HG03097 (cell line): ENCODE results near the gene ATXN1.

ENCODE experiments used
- ATAC-seq: cut with Tn5 transposase; IDR thresholded peaks from one replicate; pipeline ENCODE4 v1.9.1; 2021; ENCODE audit not compliant: unreplicated experiment, low FRiP score

Gene ATXN1

DNA sequence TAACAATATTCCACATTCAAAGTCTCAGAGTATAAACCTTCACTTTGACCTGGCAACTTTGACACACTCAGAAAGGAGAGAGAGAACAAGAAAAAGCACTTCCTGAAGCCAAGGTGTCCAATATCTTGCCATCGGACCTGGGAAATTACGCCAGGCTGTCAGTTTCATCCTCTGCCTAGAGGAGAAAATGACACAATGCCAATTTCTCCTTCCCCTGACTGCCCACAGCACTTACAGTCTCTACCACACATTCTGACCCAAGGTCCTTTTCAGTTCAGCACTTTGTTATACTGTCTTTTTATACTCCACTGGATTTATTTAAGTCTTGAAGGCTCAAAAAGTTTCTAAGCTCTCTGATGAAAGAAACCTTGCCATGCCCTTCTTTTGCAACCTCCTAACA is 272.4 kb downstream of the ATXN1 start:
- ATAC-seq = no peak

DNA sequence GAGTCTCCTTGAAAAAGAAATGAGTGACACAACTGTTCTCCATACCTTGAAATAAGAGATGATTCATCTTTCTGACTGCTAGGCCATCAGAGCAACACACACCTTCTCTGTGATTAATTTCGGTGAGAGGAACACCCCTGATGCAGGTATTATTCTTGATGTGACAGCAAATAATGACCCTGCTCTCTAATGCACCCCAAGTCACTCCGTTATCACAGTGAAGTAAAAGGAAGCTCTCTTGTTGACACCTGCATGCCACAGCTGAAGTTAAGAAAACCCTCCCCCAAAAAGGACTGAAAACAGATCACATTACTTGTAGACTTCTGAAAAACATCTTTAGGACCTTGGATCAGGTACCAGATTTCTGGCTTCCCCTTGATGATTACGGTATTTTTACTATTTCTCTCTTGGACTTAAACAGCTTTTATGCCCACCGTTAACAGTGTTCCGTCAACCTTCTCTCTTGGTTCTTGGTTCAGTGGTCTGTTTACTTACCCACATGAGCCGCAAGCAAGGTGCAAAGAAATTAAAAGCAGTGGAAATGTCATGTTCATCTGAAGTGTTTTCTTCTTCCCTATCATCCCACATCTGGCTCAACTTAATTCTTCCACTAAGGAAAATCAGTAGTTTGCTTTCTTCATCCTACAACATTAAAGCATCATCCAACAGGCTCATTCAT is 273.1 kb downstream of the ATXN1 start:
- no peak for ATAC-seq

DNA sequence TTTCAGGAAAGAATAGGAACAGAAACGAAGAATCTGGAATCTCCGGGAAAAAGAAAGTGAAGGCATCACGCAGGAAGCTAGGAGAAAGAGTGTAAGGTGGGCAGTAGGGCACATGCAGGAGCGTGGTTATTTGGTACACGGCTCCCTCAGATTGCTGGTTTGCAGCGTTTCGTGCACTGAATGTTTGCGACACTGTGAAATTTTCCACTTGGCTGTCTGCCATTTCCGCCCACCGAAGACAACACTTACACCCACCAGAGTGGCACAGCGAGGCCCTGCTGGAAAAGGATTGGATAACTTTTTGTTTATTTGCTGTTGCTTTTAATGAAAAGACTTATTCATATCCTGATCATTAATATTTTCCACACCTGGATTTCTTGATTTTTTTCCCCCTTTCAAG is 274.6 kb downstream of the ATXN1 start:
- no peak for ATAC-seq

DNA sequence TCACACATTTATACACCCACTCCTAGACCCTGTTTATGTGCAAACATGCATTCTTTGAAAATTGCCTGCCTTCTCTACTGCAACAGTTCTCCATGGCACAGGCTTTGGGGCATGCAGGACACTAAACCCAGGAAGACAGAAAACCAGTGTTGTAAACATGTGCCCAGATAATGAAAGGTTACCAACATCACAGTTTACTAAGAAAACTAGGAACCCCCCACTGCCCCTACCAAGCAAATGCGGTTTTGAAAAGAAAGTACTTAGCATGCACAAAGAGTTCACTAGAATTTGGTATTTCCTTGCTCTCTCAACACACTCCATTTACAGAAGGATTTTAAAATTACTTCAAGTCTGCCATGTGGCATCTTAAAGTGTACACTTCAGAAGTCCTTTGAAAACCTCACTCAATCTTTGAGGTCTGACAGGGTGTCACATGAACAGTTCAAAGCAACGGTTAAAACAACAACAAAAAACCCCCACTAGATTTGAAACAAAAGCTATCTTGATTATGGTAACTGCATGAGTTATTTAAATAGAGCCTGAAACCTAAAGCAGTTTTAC is 277.9 kb downstream of the ATXN1 start:
- ATAC-seq = no peak

DNA sequence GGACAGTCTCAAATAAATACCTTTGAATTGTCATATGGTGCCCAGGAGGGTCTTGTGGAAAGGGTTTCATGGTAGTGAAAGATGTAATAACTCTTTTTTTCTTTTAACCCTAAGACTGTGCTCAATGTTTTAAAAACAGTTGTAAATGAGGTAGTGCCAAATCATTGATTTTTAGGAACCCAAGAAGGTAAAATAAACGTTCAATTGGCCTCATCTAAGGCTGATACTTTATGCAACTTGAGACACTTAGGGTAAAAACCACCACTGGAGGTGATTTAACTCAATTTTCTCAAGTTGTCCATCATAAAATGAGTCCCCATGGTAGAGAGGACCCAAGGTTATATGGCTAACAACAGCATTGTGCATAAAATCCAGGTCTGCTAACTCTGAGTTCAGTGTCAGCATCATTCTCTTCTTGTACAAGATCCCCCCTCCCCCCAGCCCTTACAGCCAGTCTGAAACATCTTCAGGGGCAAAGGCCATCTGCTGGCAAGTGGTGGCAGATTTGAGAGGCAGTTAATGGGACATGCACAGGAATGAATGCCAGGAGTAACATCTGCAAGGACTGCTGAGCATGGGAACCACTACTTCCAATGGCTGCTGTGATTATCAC is 278.5 kb downstream of the ATXN1 start:
- no peak for ATAC-seq

DNA sequence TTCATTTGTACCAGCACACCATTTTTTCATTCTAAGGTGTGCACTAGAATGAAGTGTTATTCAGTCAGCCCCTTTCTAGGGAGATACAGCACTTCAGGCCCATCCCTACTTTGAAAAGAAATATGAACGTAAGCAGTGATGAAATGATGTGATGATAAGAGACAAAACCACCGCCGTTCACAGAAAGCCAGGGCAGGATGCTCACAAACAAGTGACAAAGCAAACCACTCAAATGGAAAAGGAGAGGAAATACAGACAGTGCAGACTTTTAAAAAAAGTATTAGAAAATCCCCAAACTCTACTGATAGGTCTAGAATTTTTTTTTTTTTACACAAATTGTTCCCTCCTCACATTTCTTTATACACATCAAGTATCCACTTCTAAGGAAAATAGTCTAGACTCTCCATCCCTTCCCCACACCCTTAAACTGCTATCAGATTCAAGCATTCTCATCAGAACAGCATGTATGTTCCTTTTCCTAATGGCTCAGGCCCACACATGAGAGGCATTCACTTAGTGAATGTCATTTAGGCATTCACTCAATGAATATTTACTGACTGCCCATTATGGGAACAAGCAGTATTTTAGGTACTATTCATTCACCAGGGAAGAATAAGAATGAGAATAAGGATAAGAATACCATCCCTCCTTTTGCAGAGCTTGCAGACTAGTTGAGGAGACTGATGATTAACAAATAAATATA is 279.4 kb downstream of the ATXN1 start:
- no peak for ATAC-seq

DNA sequence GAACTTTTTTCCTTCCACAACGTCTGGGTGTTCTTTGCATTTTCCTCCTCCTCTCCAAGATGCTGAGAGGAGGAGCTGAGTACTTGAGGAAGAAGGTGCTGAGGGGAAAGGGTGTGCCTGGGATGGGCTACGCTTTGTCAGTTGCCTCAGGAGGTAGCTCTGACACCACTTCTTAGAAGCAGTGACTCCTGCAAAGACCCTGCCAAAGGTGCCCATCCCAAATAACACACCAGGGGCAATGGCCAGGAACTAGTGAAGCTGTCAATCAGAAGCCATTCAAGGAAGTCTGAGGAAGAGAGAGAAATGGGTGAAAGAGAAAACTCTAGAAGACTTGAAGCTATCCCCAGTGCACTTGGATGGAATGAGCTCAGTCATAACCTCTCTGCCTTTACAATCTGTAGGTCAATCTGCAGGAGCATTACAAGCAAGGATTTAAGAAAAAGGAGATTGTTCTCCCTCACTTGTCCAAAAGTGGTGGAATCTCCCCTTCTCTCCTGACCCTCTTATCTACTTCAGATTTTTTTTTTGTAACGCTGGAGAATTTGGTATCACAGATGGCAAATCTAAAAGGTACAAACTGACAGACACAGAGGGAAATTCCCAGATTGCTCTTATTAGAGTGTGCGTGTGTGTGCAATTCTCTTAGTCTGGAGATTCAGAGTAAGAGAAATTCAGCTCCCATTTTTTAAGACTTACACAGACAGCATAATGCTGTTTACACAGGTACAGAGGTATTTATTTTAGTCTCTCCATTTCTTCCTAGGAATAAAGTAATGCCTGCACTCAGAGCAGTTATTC is 280.3 kb downstream of the ATXN1 start:
- no peak for ATAC-seq

DNA sequence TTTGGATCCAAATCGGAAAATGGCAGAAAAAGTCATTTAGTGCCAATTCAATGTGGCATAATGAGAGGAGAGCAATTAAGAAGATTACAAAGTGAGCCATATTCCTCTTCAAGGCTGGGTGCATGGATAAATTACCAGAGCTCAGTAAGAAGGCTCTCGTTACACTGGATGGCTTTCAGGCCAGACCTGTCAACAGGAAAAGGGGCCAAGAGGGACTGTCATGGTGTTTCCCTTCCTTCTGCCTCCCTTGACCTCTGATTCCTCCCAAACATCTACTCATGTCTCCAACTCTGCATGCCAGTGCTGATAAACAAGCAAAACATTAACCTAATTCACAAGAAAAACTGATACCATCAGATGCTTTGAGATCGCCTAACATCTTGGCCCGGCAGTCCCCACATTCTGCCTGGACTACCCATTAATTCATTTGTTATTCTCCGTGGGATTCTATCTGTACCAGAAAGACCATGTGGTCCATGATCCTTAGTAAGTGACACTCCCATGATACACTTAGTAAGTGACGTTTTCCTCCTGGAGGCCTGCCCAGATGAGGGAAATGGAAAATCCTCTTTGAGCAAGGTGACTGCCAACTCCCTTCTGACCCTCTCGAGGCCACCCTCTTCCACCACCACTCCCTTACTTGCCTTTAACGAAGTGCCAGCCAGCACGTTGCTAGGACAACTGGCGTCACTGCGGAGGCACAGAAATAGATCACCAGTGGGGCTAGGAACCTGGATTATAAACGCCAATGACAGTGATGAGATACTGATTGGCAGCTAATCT is 283.7 kb downstream of the ATXN1 start:
- ATAC-seq = no peak

DNA sequence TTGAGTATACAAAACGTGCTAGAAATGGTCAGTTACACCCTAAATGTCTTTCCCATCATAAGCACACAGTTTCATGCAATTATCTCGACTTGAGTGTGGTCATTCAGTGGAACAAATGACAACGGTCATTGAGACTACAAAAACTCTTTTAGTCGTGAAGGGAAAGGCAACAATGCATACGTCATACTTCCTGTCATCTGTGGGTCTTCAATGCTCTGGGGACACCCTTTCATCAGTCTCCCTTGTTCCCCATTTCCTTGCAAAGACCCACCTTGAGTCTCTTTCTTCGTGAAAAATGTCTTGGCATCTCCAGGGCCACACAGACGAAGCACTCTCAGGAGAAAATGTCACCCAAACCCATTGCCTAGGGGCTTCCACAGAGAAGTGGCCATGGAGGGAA is 284.4 kb downstream of the ATXN1 start:
- ATAC-seq = no peak

DNA sequence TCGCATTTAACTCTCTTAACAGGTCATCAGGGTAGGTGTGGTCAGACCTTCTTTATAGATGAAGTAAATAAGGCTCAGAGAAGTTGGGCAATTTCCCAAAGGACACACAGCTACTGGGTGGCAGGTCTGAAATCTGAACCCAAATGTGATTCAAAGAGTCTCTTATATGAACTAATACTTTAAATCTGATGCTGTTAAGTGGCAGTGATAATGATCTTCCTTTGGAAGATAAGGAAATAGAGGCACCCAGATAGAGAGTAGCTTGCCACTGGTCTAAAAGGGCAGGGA is 285.8 kb downstream of the ATXN1 start:
- no peak for ATAC-seq

DNA sequence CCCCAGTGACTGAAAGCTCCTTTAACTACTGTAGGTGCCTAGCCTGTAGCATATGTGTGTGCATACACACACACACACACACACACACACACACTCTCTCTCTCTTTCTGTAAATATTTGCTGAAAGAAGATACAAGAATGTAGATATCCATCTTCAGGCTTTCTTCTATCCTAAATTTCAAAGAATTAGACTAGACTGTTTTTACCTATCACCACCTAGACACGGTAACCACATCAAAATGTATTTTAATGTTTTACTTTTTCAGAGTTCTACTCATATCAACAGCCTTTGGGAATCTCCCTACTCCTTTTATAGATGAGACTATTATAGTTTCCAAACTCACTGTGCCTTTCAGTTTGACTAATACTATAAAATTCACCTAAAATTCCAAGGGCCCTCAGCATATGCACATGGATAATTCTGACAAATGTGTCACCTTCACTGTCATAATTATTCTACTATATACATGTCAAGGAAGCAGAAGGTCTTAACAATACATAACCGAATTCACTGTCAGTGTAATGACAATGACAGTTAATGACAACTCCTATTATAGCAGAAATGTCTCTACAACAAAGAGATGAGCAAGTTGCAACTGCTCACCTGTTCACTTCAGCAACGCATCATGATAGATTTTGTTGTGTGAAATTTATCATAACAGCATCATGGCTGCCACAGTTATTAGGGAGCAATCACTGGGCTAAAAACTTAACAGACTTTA is 286.3 kb downstream of the ATXN1 start:
- no peak for ATAC-seq

DNA sequence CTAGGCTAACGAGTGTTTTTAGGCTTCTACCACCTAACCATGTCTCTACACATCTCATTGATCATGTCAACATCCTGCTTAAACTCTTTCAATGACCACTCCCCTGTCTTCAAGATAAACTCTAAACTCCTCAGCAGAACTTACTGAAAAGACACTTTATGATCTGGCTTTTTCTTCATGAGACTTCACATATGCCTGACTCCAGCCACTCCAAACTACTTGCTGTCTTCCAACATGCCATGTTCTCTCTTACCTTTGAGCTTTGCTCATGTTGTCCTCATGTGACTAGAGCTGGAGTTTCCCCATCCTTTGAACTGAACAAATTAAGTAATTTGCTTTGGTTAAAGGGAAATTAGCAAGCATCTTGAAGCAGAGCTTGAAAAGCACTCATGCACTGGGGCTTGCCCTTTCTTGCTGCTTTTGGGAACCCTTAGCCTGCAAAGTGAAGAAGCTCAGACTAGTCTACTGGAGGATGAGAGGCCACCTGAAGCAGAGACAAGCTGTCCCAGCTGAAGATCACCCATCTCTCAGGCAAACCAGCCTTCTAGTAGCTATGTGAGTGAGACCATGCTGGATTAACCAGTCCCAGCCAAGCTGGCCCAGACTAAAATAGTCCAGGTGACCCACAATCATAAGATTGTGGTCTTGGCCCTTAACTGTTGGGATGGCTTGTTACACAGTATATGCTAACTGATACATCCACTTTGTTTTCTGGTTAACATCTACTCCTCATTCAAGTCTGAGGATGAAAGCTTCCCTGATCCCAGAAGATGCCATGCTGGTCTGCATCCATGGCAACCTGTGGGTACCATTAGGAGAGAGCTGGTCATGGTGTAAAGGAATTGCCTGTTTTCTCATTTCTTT is 287.1 kb downstream of the ATXN1 start:
- ATAC-seq = no peak

DNA sequence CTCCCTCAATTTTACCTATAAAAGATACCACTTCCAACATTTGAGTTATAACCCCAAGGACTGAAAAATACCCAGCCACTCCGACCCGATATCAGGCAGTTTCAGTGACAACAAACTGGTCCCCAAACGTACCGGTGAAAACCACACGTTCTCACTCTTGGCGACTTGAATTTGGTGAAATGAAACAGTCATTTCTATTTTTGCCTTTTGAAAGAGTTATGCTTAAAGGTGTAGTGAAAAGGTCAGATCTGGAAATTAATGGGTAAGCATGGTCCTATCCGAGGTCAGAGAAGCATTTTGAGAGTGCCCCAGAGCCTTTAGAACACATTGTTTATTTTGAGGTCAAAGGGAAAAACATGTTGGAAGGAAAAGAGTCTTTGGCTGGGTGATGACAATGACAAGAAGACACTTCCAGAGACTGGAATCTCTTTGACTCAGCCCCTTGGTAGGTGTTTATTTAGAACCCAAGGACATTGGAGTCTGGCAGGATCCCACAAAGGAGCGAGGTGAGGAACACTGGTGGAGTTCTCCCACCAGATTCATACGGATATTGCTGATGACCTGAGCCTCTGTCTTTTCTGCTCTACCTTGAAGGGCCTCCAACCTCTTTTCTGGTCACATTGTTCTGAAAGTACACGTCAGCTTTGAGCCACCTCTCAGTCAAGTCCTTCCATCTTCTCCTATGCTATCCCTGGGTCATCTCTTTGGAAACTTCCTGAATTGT is 287.9 kb downstream of the ATXN1 start:
- peak; percentile 37 for ATAC-seq

DNA sequence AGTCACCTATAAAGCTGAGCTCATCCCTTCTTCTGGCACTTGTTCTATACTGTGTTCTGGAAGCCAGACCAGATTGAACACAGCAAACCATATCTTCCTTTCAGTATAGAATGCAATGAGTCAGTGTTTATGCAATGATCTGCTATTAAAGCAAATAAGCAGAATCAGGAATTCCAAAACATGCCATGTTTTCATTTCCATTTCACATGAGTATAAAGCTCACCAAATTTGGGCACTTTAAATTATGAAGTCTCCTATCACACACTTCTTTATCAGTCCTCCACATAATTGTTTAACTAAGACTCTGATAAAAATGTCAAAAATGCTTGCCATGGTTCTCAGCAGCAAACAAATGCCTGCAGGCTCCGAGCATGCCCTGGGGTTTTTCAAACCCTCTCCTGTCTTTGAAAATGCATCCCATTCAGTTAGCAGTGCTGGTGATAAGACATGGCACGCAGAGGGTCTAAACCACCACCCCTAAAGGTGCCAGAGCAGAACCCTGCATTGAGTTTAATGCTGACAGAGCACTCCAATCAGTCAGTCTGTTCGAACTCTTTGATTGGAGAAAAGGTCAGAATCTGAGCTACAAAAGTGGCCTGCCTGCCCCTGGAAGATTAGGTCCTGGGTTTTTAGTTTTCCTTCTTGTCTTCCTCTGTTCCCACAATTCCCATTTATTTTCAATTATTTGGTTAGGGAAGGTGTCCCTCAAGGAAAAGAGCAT is 288.8 kb downstream of the ATXN1 start:
- ATAC-seq = no peak

DNA sequence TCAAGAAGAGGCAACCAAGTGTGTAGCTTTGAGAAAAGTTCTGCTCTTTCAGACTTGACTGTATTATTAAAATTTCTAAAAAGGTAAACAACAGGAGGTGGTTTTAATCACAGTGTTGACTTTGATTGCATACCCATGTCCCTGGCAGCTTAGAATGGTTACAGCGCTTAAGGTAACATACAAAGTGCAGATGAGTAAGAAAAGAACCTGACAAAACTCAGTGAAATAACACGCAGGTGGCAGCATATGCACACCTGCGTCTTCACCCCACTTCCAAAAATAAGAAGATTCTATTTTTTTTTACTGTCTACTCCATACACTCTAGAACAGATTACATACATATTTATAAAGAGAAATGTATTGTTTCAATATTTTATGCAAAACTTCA is 289.4 kb downstream of the ATXN1 start:
- no peak for ATAC-seq

DNA sequence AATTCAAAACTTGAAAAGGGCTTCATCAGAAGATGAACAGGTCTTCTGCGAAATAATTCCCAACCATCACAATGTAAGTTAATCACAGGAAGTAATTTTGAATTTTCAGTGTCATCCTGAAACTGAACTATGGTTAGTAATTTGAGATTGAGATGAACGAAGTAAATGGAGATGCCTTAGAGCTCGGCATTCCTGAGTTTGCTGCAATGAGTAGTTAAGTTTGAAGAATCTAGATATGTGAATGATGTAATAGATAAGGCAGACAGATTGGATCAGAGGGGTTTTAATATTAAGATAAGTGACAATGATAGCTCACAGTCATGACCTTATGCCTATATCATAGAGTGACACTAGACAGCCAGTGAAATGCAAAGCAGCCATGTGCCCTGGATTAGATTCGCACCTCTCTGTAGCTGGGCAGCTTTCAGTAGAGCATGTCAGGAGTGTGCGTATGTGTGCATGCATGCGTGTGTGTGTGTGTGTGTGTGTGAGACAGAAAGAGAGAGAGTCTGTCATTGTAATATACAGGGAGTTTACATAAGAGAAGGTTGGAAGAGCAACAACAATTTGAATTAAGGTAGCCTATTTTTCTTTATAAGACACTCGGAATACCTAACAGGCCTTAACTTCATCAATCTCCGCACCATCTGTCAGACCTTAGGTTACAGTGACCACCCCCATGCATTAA is 289.9 kb downstream of the ATXN1 start:
- peak; percentile 45 for ATAC-seq
